Measurements from ENCODE around the gene GDI1.
A peak's percentile ranks its signal among the peaks of the same experiment; 100 is the strongest.

The GDI1 gene

GRCh38 chrX:154409222-154409871, 27.6 kb upstream of the GDI1 start, which contains the start of gene DNASE1L1:
Gene DNASE1L1 (minus strand): TSS chrX:154409254. CDS start chrX:154405568, 3,686 bp downstream.
- no peak for DNase-seq

GRCh38 chrX:154411981-154412340, 25.0 kb upstream of the GDI1 start:
- DNase-seq: peak; percentile 32

DNA sequence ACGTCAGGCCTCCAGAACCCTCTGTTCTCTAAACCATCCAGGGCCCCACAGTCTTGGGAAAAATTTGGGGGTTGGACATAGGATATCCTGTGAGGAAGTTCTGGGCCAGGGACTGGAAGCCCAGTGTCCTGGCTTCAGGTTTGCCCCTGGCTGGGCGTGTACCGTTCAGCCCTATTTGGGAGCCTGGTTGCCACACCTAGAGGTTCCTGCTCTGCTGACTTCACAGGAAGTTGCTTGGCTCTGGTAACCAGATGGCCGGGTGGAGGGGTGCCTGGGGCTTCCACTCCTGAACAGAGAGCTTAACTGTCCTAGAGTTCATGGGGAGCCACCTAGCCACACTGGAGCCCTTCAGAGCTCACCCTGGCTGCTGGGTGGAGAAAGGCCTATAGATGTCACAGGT, 24.5 kb upstream of the GDI1 start:
- no peak for DNase-seq

- no peak for DNase-seq
Measured at GRCh38 chrX:154413142-154413541, 23.8 kb upstream of the GDI1 start.

GRCh38 chrX:154417157-154417556, 19.8 kb upstream of the GDI1 start:
- peak; percentile 64 for DNase-seq

GRCh38 chrX:154419189-154419588, 17.8 kb upstream of the GDI1 start:
- DNase-seq: no peak

DNA sequence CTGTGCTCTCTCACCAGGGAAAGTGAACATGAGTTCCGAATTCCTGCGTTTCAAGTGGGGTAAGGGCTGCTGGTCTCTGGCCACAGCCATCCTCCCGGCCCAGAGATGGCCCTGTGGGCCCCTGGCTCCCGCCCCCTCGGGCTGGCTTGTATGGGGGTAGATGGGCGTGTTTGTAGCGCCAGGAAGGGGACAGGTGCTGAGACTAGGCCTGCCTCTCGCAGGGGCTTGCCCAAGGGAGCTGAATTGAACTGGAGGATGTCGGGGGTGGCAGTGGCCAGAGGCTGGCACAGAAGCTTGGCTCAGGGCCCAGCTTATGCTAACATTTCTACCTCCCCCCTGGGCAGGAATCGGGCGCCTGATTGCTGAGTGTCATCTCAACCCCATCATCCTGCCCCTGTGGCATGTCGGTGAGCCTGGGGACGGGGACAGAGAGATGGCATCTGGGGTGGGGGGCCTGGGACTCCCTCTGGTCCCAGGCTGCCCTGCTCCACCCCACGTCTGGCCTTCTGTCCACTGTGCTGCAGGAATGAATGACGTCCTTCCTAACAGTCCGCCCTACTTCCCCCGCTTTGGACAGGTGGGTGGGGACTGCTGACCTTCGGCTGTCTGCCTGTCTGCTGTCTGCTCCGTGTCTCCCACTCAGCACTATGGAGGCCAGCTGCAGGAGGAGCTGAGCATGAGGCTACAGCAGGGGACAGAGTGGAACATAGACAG, 17.1 kb upstream of the GDI1 start:
- peak; percentile 33 for DNase-seq

DNA sequence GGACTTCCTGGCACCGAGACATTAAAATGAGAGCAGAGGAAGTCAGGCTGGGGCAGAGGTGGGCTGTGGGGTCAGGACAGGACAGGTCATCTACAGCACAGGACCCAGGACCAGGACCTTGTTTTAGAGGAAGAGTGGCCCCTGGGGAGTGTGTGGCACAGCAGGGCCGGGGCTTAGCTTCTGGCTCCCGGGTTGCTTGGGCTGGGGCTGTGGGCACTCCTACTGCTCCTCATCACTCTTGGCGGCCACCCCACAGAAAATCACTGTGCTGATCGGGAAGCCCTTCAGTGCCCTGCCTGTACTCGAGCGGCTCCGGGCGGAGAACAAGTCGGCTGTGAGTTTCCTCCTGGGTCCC, 16.6 kb upstream of the GDI1 start:
- DNase-seq: no peak

- no peak for DNase-seq
Measured at GRCh38 chrX:154426916-154427770, 9.8 kb upstream of the GDI1 start.

DNA sequence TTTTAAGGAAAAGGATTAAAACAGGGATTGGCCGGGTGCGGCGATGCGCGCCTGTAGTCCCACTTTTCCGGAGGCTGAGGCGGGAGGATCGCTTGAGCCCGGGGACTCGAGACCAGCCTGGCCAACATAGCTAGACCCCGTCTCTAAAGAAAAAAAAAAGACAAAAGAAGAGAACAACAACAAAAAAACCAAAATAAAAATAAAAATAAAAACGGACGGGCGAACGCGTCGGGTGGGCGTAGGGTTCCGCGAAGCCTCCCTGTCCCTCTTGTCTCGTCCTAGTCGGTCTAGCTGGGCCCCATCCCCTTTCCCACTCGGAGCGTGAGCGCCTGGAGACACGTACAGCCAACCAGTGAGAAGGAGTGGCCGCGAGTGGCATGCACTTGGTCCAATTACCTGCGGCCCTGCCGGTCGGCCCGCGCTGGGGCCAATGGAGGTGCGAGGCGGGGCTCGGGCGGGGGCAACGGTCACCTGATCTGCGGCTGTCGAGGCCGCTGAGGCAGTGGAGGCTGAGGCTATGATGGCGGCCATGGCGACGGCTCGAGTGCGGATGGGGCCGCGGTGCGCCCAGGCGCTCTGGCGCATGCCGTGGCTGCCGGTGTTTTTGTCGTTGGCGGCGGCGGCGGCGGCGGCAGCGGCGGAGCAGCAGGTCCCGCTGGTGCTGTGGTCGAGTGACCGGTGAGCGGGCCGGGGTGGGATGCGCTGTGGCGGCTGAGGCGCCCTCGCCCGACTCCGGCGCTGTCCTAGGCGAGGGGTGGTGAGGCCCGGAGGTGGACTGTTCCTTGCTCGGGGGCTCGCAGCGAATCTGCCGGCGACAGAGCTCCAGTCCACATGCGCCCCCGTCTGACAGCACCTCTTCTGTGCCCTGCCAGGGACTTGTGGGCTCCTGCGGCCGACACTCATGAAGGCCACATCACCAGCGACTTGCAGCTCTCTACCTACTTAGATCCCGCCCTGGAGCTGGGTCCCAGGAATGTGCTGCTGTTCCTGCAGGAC, 8.5 kb upstream of the GDI1 start, which contains the start of gene ATP6AP1:
ATP6AP1 (plus strand) TSS at position 502 of the 996 bp plus-strand sequence; CDS start at position 518, 16 bp downstream.
- peak; percentile 91 for DNase-seq

- DNase-seq: no peak
Measured at GRCh38 chrX:154429711-154430110, 7.2 kb upstream of the GDI1 start.

DNA sequence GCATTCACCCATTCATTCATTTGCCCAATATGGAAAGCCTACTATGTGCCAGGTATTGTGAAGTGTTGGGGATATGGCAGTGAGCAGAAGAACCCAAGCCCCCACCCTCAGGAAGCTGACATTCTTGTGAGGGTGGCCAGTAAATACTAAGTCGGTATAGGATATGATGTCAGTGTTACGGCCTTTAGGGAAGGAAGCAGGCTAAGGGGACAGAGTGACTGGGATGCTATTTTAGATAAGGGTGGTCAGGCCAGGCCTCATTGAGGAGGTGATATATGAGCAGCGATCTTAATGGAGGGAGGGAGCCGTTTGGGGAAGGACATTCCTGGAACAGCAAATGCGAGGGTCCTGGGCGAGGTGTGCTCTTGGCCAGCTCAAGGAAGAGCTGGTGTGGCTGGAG, 6.5 kb upstream of the GDI1 start:
- no peak for DNase-seq

DNA sequence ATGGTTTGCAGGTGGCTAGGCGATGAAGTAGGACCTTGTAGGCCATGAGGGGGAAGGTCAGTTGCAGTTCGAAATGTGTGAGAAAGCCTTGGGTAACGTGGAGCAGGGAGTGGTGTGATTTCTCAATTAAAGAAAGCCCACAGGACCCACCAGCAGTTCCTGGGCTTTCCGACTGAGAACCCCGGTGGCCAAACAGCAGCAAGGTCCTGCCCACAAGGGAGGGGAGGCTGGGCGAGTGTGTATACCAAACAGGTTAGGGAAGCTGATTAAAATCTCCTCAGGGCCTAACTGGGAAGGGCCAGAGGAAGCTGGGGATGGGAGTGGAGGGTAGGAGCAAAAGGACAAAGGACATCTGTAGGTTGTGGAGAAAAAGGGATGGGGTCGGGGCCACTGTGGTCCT, 6.0 kb upstream of the GDI1 start:
- DNase-seq: no peak

DNA sequence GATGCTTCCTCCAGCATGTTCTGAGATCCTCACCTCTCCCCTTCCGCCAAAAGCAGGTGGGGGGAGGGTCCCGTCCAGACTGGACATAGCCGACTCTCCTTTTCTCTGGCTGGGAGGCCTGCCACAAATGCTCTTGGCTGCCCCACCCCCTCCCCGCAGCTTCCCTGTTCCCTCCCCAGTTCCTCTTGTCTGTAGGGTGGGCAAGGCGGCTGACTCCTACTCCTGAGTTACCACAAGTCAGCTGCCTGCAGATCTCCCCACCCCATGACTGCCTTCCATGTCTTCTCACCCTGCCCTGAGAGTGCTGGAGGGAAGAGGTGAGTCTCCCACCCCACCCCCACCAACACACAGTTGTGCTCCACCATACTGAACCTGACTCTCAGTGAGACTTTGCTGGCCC, 5.6 kb upstream of the GDI1 start:
- DNase-seq: no peak

DNA sequence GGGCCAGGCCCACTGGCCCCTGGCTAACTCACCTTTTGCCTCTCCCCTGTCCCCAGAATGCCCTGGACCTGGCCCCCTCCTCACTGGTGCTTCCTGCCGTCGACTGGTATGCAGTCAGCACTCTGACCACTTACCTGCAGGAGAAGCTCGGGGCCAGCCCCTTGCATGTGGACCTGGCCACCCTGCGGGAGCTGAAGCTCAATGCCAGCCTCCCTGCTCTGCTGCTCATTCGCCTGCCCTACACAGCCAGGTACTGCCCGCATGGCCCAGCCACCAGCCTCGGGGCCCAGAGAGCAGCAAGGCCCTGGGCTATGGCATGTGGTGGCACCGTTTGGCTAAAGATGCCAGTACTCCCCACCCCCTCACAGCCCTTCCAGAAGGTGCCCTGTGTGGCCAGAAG, 4.7 kb upstream of the GDI1 start:
- no peak for DNase-seq

- no peak for DNase-seq
Measured at GRCh38 chrX:154433605-154434004, 3.3 kb upstream of the GDI1 start.

DNA sequence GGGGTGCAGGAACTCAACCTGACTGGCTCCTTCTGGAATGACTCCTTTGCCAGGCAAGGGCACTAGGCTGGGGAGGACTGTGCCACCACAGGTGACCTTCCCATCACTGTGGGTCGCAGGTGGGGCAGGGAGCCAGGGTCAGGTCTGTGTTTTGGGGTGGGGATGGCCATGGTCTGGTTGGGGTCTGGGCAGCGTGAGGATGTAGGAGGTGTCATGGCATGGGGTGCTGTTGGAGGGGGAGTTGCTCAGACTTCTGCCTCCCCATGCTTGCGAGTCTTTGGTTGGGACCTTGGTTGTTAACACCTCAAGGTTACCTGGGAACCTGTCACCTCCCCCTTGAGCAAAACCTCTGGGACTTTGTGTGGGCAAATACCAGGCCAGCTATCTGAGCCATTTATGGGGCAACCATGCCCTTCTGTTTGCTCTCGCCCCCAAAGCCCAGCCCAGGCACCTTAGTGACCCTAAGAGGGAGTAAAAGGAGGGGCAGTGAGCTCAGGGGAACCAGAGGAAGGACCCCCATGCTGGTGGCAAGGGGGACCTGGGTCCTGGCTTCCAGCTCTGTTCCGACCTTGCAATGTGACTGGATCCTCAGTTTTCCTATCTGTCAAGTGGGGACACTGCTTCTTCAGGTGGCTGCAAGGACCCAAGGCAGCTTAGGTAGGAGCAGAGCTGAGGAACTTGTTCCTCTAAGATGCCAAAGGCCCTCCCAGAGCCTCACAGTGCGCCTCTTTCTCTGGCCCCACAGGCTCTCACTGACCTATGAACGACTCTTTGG, 2.4 kb upstream of the GDI1 start:
- no peak for DNase-seq

- no peak for DNase-seq
Measured at GRCh38 chrX:154435171-154435733, 1.7 kb upstream of the GDI1 start.

DNA sequence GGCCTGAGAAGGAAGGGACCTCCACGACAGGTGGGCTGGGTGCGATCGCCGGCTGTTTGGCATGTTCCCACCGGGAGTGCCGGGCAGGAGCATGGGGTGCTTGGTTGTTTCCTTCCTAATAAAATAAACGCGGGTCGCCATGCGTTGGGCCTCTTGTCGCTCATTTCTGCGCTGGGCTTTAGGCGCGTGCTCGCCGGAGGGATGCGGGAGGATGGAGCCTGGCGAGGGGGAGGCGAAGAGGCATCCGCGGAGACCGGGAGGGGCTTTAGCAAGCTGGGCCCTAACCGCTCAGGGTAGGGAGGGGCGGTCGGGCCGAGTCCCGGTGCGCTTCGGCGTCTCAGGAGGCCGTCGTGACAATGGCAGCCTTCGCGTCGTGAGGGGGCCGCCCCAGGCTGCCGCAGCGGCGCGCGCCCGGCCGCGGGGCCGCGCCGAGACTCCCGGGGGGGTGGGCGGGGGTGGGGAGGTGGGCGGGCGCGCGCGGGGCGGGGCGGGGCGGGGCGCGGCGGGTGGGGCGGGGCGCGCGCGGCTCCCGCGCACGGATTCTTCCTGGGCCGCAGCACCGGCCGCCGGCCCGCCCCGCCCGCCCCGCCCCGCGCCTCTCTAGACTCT, 476 bp upstream of the GDI1 start:
- DNase-seq: no peak

GRCh38 chrX:154437971-154438893, 1.3 kb downstream of the GDI1 start:
- DNase-seq: no peak
